Smooth muscle cell (in vitro differentiated cells): ENCODE results near the gene ERF. TPM values are rescaled to one million over a fixed set of nuclear protein-coding genes. Genes with fewer than 3 reads are reported as not detected.

Experiments
- DNase-seq: peaks from one replicate; lab custom pipeline; 2025; ENCODE audit not compliant: unreplicated experiment; lab: John Stamatoyannopoulos, UW
- H2AFZ ChIP-seq: fragments of 200-600 bp; sonication (generic); 2 replicates; pipeline ENCODE4 v1.6.0; 2016; ENCODE audit warnings: antibody characterized with exemption, low read depth, mild to moderate bottlenecking
- H3F3A ChIP-seq: fragments of 200-600 bp; sonication (generic); 2 replicates; pipeline ENCODE4 v1.6.0; 2017; ENCODE audit warnings: antibody characterized with exemption, low read depth
- H3K27ac ChIP-seq: fragments of 200-600 bp; sonication (generic); 2 replicates; pipeline ENCODE4 v1.5.1; 2016; ENCODE audit warnings: low read depth, mild to moderate bottlenecking
- H3K27me3 ChIP-seq: fragments of 200-600 bp; sonication (generic); 2 replicates; pipeline ENCODE4 v1.6.1; 2016; ENCODE audit warnings: low read depth, mild to moderate bottlenecking
- H3K36me3 ChIP-seq: fragments of 200-600 bp; sonication (generic); 2 replicates; pipeline ENCODE4 v1.5.1; 2016; ENCODE audit warnings: low read depth
- H3K4me1 ChIP-seq: fragments of 200-600 bp; sonication (generic); 2 replicates; pipeline ENCODE4 v1.5.1; 2016; ENCODE audit warnings: low read depth
- H3K4me2 ChIP-seq: fragments of 200-600 bp; sonication (generic); 2 replicates; pipeline ENCODE4 v1.6.0; 2016; ENCODE audit warnings: mild to moderate bottlenecking
- H3K4me3 ChIP-seq: fragments of 200-600 bp; sonication (generic); 2 replicates; pipeline ENCODE4 v1.5.1; 2016; ENCODE audit warnings: mild to moderate bottlenecking
- H3K79me2 ChIP-seq: fragments of 200-600 bp; sonication (generic); 2 replicates; pipeline ENCODE4 v1.6.0; 2016; ENCODE audit warnings: low read depth, mild to moderate bottlenecking
- H3K9ac ChIP-seq: fragments of 200-600 bp; sonication (generic); 2 replicates; pipeline ENCODE4 v1.6.0; 2016; ENCODE audit warnings: low read depth
- H3K9me3 ChIP-seq: fragments of 200-600 bp; sonication (generic); replicated peaks from 2 replicates; pipeline ENCODE4 v1.5.1; 2016; ENCODE audit warnings: low read depth
- H4K20me1 ChIP-seq: fragments of 200-600 bp; sonication (generic); 2 replicates; pipeline ENCODE4 v1.6.0; 2016; ENCODE audit warnings: low read depth
- WGBS: methylation state at CpG from one replicate; pipeline ENCODE4 v1.1.7; 2016; ENCODE audit warnings: low lambda C conversion rate; 5-methylcytosine and 5-hydroxymethylcytosine counted together
- polyA plus RNA-seq: library from polyadenylated mRNA; unstranded; fragments of >200 nt; fragmentation: Nextera tagmentation; extraction: Ambion mirVana; gene quantifications from 2 replicates; pipeline ENCODE4 v1.2.1, GENCODE V29; 2016
- total RNA-seq: library from RNA; depleted of rRNA; stranded (reverse); fragments of >200 nt; gene quantifications from 2 replicates; pipeline ENCODE4 v1.2.3, GENCODE V29; 2014
- TF ChIP-seq, protein P1 (sequence below): fragments of 200-600 bp; sonication (generic); IDR thresholded peaks from 2 replicates; pipeline ENCODE4 v1.5.1; 2017; ENCODE audit warnings: borderline replicate concordance, mild to moderate bottlenecking, antibody characterized with exemption; ENCODE audit not compliant: insufficient read depth, poor library complexity, severe bottlenecking

Gene ERF
- total and polyA plus RNA-seq, 2 experiments from 2014 or later = 14.9 to 20.5 TPM

DNA sequence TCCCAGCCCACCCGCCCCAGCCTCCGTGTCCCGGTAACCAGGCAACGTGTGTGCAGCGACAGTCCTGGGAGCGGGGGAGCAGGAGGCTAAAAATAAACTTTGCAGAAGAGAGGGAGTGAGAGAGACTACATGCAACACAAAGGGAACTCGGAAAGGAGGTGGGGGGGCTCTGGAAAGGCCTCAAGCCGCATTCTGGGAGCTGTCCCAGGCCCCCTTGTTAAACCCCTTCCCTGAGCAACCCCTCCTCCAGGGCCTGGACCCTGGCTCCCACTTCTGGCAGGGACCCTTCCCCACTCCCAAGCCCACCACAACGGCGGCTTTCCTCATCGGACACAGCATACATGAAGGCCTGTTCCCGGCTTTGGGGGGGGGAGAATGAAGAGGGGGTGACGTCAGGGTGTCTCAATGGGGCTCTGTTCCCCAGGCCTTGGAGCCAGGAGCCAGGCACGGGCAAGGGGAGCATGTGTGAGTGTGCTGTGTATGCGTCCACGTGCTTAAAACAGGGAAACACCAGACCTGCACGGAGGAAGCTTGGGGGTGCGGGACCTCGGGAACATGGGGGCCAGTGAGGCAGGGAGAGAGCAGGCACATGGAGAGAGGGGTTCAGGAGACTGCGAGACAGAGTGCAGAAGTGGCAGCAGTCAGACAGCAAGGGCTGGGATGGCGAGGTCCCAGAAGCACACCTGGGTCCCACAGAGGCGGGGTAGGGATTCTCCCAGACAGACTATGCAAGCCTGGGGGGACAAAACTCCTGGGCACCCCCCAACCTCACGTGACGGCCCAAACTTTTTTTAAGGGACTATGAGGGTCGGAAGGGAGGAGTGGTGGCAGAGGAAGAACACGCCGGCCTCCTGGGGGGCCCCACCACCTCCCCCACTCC lies 2.3 kb downstream of the ERF start:
- Histone ChIP-seq H3F3A (peaks cover 16% of the 10 kb centered on the region), H3K27me3 (no peaks in the 10 kb centered on the region), H4K20me1 (peaks cover 60% of the 10 kb centered on the region), H2AFZ (no peak overlapping the region), H3K4me1 (peaks cover 23% of the 10 kb centered on the region), H3K27ac (peak overlapping the region; percentile 97), H3K36me3 (no peaks in the 10 kb centered on the region), H3K9me3 (no peaks in the 10 kb centered on the region), H3K4me3 (peak overlapping the region; percentile 98), H3K4me2 (peak overlapping the region; percentile 100), H3K79me2 (peaks cover 61% of the 10 kb centered on the region), H3K9ac (peak overlapping the region; percentile 98)
- DNase-seq = no peak
- WGBS = 13% methylated on average over 25 of the region's 27 CpGs
- TF ChIP-seq, protein P1, sequence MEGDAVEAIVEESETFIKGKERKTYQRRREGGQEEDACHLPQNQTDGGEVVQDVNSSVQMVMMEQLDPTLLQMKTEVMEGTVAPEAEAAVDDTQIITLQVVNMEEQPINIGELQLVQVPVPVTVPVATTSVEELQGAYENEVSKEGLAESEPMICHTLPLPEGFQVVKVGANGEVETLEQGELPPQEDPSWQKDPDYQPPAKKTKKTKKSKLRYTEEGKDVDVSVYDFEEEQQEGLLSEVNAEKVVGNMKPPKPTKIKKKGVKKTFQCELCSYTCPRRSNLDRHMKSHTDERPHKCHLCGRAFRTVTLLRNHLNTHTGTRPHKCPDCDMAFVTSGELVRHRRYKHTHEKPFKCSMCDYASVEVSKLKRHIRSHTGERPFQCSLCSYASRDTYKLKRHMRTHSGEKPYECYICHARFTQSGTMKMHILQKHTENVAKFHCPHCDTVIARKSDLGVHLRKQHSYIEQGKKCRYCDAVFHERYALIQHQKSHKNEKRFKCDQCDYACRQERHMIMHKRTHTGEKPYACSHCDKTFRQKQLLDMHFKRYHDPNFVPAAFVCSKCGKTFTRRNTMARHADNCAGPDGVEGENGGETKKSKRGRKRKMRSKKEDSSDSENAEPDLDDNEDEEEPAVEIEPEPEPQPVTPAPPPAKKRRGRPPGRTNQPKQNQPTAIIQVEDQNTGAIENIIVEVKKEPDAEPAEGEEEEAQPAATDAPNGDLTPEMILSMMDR = no peak

DNA sequence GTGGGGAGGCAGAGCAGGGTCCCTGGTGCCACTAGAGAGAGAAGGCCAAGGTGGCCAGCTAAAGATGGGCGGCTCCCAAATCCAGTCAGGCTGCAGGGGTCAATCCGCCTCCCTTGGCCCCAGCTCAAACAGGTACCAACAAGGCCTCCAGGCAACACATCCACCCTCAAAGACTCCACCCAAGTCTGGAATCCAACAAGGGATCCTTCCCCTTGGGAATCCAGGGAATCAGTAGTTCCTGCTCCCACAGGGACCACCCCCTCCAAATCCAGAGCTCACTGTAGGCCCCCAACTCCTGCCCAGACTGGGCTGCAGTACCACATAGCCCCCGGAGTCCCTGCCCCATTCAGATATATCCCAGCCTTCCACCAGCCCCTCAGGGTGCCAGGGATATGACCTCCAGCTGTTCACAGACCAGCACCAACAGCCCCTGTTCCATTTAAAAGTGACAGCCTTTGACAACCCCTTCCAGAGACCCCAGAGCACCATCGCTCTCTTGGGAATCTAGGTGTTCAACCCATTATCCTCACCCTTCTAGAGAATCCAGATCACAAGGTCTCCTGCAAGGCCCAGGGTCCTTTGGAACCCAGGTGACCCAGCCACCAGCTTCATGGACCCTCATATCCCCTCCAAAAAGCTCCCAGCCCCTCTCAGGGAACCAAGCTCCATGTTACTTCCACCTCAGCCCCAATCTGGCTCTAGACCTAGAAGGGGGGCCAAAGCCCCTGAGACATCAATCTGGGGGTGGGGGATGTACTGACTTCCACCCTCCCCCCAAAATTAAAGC lies 3.2 kb downstream of the ERF start:
- Histone ChIP-seq H3K4me1 (peaks cover 23% of the 10 kb centered on the region), H3K36me3 (no peaks in the 10 kb centered on the region), H3K27me3 (no peaks in the 10 kb centered on the region), H3K9ac (peak overlapping the region; percentile 54), H4K20me1 (peaks cover 68% of the 10 kb centered on the region), H3K9me3 (no peaks in the 10 kb centered on the region), H3F3A (peaks cover 23% of the 10 kb centered on the region), H3K79me2 (peaks cover 61% of the 10 kb centered on the region), H3K27ac (peak overlapping the region; percentile 97), H2AFZ (no peak overlapping the region), H3K4me2 (peak overlapping the region; percentile 100), H3K4me3 (peak overlapping the region; percentile 98)
- TF ChIP-seq, protein P1 = no peak
- WGBS = 92% methylated on average over 2 of the region's 4 CpGs
- DNase-seq = no peak

DNA sequence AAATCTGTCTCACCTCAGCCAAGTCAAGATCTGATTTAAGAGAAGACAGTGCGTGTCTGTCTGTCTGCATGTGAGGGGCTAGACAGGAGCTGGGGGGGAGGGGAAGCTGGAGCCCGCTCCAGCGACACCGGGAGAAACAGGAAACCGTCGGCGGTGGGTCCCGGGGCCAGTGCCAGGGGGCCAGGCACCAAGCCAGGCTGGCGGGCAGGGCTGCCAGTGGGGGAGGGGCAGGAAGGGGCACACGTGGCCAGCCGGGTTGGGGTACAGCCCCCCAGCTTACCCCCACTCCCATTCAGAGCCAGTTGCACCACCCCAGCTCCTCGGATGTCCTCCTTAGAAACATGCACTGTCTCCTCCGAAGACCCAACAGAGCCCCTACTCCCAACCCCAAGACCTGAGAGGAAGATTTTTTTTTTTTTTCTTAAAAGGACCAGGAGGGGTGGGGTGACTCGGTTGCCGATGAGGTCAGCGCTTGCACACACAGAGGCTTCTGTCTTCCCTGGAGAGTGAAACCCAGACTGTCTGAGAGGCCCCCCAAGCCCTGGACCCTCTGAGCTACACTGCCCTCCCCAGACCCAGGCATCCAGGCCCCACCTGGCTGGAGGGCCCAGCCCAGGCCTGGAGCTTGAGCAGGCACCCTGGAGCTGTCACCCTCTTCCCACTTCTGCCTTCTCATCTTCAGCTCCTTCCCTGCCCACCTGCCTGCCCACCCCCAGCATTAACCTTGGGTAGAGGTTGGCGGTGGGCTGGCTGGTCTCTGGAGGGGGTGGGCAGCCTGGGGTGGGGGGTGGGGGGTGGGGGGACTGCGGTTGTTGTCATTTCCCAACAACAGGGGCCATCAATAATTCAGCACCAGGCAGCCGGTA lies 4.0 kb downstream of the ERF start:
- Histone ChIP-seq H3K27me3 (no peaks in the 10 kb centered on the region), H4K20me1 (peaks cover 74% of the 10 kb centered on the region), H3K36me3 (no peaks in the 10 kb centered on the region), H3K79me2 (peaks cover 61% of the 10 kb centered on the region), H3K4me3 (no peak overlapping the region), H3K9ac (no peak overlapping the region), H3K4me1 (peaks cover 17% of the 10 kb centered on the region), H2AFZ (no peak overlapping the region), H3K4me2 (peak overlapping the region; percentile 59), H3K9me3 (no peaks in the 10 kb centered on the region), H3F3A (peaks cover 25% of the 10 kb centered on the region), H3K27ac (peak overlapping the region; percentile 97)
- no peak for DNase-seq
- 67% methylated on average over 15 of the region's 19 CpGs for WGBS
- TF ChIP-seq, protein P1 = no peak
